ENCODE measurements around the gene WDR47.

DNA sequence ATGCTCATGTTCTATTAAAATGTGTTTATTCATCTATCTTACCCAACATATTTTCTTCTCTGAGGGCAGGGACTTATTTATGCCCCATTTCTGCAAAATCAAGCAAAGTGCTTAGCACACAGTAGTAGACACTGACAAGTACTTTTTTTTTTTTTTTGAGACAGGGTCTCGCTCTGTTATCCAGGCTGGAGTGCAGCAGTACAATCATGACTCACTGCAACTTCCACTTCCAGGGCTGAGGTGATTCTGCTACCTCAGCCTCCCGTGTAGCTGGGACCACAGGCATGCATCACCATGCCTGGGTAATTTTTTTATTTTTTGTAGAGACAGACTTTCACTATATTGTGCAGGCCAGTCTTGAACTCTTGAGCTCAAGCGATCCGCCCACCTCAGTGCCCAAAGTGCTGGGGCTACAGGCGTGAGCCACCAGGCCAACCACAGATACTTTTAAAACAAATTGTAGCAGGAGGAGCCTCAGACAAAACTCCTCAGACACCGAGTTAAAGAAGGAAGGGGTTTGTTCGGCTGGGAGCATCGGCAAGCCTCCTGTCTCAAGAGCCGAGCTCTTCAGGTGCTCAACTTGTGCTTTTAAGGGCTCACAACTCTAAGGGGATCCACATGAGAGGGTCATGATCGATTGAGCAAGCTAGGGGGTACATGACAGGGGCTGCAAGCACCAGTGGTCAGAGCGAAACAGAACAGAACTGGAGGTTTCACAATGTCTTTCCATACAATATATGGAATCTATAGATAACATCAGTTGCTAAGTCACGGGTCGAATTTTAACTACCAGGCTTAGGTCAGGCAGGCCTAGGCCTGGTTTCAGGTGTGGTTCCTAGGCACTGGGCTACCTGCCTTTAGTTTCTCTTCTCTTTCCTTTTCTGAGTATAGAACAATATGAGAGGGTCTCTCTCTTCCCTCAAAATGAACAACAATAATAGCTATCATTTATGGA is 42.9 kb upstream of the WDR47 start:
- TF ChIP-seq CTCF (IDR thresholded peaks at IDR 0.05), result no peak
- TF ChIP-seq POLR2A (IDR thresholded peaks at IDR 0.05), result no peak

All from suprapubic skin (tissue), 3 donors.